Ramos (cell line): ENCODE data around the gene COTL1.

ENCODE experiments used
- in situ Hi-C: fragments of 300-500 bp; cut with MboI; formaldehyde crosslinking; loops from one replicate; pipeline ENCODE4 v1.14.3; 2022; ENCODE audit warnings: low sequenced_read_pairs; ENCODE audit not compliant: unreplicated experiment

COTL1 gene

DNA sequence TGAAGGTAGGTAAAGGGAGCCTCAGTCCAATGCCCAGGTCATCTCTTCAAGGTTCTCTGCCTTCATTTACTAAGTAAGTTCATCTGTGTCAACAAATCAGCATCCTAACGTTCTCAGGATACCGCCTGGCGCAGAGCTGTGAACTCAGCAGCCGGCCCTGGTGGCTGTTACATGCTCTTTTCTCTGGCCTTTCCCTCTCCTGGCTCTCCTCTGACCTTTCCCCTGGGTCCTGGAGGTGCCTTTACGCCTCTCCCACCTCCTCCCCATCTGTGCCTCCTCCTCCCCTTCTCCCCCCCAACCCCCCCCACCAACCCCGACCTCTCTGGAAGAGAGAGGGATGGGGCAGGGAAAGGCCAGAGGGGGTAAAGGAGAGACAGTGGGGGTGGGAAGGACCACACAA is 19.5 kb downstream of the COTL1 start:
- in situ Hi-C loops = no loop called here

DNA sequence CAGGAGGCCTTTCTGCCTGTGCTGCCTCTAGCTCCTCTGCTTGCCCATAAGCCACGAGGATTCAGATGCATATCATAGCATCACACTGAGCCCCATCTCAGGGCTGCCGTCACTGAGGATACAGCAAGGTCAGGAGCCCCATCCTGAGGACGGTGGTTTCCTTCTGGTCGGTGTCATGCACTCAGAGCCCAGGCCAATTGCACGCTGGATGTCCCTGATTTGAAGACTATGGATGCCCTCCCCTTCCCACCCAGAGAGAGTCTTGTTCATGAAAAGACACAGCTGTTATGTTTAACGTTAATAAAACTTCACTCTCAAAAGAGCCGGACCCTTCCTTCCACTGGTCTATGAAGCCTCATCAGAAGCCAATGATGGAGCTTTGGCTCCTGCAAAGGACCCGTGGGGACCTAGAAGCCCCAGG is 19.9 kb downstream of the COTL1 start:
- in situ Hi-C loops = no loop called here

DNA sequence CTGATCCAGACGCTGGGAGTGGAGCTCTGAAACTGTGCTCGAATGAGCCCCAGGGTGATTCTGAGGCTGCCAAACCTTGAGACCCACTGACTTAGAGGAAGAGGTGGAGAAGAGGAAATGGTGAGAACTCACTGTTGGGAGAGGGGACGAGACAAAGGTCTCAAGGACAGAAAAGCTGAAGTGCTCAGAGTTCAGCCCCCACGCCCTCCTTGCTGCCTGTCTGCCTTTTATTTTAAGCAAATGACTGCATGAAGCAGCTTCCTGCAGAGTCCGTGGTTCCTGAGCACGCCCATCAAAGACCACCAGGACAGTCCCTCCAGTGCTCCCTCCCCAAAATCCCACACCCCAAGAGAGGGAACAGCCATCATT is 20.4 kb downstream of the COTL1 start:
- in situ Hi-C loops = no loop called here

DNA sequence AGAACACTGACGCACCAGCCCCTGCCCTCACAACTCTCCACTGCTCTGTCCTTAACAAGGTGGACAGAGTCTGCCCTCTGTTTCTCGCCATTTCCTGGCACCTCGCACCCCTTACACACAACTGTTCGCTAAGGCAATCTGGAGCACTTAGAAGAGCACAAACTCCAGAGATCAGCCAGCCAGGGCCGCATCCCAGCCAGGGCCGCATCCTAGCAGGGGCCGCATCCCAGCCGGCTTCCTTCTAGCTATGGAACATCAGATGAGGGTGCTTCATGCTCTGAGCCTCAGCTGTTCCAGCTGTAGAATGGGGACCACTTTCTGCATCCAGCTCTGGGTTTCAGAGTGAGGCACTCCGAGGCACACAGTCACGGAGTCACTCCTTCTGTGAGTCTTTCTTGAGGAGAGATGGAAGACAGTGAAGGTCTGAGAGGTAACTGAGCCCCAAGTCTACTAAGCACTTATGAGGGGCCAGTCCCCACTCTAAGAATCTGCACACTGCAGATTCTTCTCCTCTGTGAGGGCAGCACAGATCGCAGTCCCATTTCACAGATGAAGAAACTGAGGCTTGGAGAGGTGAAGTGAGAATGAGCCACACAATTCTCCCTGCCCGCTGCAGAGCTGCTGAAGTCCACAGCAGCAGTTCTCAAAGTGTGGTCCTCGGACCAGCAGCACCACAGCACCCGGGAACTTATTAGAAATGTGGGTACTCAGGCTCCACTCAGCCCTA is 20.9 kb downstream of the COTL1 start:
- in situ Hi-C loops = no loop called here

DNA sequence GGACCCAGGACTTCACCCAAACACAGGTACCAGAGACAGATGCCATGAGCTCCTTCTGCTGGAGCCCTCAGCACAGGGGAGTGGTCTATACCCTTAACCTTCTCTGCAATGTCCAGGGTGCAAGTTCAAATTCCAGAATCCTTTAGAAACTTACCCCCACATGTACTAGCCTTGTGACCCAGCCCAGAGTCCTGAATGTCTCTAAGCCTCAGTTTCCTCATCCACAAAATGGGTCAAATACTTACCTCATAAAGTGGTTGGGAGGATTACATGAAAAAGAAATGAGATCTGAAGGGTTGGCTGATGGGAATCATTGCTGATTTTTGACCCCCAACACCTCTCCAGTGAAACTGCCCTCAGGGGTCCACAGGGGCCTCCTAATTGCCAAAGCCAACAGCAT is 21.7 kb downstream of the COTL1 start:
- in situ Hi-C loops = no loop called here

DNA sequence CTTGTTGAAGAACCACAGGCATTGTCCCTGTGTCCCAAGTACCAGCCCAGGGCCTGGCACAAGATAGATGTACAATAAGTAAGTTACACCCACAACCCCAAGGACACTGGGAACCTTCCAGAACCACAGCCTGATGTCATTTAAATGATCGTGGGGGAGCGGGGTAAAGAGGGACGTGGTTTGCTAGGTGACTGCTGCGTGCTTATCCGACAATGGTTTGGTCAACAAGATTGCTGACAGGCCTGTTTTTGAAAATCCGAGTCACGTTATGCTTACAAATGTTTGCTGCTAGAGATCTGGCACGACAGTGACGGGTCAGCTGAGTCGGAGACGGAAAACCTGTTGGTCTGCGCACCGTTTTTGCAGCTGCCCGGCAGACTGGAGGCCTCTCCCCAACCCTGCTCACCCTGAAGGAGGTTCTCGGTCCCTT is 22.8 kb downstream of the COTL1 start:
- in situ Hi-C loops = no loop called here

DNA sequence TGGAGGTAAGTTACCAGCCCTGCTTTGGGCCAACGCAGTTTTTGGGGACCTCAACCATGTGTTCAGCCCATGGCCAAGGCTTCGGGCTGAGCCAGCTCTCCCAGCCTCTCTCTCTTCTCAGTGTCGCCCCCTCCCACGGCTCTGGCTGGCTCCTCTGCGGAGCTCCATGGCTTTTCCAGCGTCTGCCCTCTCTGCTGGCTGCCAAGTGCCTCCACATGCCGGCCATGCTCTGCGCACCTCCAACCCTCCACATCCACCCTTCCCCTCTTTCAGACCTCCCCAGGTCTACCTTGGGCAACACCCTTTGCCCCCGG is 23.2 kb downstream of the COTL1 start:
- in situ Hi-C loops = no loop called here

DNA sequence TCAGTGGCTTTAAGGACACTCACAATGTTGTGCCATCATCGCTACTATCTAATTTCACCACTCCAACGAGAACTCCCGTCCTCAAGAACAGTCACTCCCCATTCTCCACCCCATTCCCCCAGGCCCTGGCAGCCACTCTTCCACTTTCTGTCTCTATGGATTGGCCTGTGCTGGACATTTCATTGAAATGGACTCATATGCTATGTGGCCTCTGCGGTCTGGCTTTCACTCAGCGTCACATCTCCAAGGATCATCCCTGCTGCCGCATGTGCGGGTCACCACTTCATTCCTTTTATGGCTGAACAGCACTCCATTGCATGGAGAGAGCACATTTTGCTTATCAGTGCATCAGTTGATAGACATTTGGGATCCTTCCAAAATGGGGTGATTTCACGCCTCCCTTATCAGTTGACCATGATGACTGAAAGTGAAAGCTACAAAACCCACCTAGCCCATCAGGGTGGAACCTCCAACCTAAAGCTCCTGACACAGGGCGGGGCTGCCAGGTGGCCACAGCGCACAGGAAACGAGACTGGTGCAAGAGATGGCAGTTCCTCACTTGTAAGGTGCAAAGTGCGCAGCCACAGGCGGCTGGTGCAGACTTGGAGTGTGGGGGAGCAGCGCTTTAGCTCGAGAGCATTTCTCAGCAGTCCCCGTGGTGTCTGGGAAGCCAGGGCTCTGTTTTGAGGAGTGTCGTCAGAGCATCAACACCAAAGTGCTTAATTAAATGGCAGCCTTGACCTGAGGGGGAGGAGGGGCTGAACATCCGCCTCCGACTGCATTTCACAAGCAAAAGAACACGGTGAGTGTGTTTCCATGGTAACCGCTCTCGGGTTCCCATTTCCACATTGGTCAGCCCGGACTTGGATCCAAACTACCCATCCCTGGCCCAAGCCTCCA is 23.8 kb downstream of the COTL1 start:
- in situ Hi-C loops = no loop called here

DNA sequence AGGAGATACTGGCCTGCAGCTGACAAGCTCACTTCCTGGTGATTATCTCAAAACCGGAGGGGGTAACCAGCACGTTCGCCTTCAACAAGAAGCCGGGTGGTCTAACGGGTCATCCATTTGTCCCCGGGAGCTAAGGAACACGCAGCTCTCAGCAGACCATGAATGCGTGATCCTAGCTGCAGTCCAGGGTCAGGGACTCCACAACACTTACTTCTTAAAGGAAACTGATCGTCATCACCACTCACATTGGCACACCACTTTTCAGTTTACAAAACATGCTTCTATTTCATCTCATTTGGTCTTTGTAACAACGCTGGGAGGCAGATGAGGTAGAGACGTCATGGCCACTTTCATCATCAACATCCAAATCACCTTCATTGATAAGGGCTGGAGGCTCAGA is 25.2 kb downstream of the COTL1 start:
- in situ Hi-C loops = no loop called here

DNA sequence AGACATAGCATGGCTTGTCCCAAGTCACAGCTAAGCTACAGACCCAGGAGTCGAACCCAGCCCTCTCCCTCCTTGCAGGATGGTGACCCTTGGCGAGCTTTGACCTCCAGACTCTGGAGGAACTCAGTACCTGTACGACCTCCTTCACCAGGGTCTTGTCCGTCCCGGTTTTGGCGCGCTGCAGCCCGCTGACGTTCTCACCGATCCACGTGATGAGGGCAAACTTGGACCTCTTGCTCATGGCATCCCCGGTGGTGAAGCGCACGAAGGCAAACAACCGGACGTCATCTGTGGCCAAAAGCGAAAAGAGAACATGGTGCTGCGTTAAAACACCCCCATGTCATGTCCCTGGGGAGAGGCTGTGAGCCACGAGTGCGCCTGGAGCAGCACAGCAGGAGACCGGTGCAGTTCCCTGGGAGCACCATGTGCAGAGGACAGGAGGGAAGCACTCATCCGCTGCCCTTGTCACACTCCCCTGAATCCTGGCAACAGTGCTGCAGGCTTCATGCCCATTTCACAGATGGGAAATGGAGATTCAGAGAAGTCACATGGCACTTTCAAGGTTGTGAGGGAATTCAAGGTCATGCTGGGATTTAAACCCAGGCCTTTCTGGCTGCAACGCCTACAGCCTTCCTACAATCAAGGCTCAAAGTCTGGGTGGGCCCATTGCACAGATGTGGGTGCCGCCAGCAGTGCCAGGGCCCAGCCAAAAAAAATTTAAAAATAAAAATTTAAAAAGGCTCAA is 27.7 kb downstream of the COTL1 start:
- in situ Hi-C loops = no loop called here

DNA sequence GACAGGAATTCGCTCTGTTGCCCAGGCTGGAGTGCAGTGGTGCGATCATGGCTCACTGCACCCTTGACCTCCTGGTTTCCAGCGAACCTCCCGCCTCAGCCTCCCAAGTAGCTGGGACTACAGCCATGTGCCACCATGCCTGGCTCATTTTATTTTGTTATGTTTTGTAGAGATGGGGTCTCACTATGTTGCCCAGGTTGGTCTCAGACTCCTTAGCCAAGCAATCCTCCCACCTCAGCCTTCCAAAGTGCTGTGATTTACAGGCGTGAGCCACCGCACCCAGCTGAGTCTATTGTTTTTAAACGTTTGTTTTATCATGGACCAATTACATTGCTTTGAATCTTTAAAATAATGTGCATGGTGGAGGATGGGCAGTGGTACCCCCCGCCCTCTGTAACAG is 28.9 kb downstream of the COTL1 start:
- in situ Hi-C loops = no loop called here

DNA sequence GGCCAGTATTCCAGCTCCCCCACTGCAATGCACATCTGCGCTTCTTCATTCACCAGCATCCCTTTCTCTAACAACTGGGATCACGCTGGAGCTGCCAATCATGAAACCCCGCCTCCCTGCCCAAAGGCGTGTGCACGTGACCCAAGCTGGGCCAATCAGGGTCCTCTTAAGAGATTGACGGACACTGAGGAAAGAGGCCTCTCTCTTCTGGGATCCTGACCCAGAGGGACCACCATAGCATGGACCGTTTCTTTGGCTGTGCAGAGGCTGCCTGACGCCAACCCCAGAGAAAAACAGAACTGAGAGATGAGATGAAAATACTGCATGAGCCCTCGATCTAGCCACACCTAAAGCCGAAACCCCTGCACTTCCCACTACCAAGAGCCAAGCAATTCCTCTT is 32.0 kb downstream of the COTL1 start:
- in situ Hi-C loops = no loop called here

DNA sequence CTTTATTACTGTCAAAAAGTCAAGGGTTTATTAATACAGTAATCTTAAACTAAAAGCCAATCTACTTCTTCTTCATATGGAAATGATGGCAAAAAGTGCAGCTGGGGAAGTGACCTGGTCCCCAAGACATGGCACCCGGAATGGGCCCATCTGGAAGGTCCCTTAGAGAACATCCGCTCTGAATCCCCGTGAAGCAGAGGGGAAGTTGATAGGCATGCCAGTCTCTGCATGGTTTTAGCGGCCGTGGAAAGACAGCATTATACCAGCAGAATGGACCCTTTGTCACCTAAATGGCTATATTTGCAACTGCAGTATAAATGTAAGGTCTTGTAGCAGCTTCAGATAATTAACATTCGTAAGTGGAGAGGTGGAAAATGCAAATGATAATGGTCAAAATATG is 32.4 kb downstream of the COTL1 start:
- in situ Hi-C loops = no loop called here

DNA sequence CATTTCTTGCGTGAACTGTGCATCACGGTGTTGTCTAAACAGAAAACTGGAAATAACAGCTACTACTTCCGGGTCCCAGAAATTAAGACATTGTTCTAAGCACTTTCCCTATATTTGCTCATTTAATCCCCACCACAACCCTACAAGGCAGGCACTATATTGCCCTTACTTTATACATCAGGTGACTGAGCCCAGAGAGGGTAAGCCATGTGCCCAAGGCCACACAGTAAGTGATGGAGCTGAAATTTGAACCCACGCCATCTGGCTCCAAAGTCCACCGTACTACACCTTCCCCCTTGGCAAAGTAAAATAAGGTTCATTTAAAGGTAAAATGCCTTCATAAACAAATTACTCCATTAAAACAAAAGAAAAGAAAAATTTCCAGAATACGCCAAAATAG is 33.2 kb downstream of the COTL1 start:
- in situ Hi-C loops = no loop called here

DNA sequence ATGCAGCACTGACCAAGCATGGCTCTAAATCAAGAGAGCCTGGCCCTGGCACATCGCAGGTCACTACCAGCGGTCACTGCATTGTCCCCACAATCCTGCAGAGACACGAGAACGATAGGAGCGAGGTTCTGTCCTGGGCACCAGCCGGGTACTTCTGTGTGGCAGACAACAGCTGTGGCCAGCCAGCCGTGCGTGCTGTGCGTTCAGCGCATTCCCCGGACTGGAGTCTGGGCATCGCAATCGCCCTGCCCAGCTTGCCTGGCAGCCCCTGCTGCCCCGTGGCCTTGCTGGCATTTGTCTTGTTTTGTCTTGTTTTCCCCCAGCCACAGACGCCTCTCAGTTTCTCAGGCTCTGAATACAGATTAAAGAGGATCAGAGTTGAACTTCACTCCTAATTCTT is 33.9 kb downstream of the COTL1 start:
- in situ Hi-C loops = no loop called here

DNA sequence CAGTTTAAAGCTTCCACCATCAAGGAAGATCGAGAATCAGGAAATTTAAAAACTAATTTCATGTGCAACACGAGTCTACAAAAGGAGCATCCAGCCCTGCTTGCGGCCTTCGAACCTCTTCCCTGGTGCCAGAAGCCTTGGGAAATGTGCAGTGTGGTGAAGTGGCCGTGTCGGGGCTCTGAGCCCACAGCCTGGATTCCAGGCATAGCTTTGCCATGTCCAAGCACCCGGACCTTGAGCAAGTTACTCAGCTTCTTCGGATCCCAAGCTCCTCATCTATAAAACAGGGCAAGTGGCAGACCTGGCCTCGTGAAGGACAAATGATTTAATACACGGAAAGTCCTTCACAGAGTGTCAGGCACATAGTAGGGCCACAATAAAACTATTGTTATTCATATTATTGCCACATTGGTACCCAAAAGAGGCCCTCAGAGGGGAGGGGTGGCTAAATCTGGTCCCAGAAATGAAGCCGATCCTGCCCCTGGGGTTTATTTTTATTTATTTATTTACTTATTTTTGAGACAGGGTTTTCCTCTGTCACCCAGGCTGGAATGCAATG is 34.8 kb downstream of the COTL1 start:
- in situ Hi-C loops = no loop called here

DNA sequence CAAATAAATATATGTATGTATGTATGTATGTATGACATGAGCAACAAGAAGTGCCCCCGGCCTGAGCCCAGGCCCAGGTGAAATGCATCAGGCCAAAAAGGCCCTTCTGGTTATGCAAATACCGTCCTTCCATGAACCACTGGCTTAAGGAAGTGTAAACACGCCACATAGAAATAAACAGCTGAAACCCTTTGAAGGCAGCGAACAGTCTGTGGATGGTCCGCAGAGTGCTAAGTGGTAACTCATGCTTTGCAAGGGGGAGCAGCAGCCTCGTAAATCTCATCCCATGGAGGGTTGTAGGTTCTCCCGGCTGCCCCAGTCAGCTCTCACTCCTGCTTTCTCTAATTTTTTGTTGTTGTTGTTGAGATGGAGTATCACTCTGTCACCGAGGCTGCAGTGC is 36.7 kb downstream of the COTL1 start:
- in situ Hi-C loops = no loop called here

DNA sequence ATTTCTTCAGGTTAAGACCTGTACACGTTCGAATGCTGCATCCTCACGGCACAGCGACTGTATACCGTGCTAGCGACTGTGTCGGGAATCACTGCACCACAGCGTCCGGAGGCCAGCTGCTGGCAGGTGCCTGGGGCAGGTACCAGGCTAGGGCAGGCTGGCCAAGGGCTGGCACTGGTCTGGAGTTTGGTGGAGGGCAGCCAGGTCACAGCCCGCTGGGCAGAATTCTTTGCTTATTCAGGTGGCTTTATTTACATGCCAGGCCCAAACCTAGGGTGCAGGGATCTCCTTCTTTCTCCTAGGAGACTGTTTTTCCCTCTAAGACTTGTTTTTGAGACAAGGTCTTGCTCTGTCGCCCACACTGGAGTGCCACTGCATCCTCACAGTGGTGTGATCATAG is 37.9 kb downstream of the COTL1 start:
- in situ Hi-C loops = no loop called here

DNA sequence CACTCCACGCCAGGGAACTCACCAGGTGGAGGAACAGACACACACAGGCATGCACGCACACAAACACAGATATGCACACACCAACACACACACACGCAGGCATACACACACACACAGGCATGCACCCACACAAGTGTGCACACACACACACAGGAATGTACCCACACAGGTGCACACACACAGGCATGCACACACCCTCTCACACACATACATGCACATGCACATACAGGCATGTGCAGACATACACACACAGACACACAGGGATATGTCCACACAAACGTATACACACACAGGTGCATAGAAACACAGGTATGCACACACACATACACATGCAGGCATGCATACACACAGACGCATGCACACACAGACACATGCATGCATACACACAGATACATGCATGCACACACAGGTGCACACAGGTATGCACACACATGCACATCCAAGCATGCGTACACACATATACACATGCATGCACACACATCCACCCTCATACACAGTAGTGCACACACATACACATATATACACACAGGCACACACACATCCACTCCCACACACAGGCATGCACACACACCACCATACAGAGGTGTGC is 39.2 kb downstream of the COTL1 start:
- in situ Hi-C loops = no loop called here

DNA sequence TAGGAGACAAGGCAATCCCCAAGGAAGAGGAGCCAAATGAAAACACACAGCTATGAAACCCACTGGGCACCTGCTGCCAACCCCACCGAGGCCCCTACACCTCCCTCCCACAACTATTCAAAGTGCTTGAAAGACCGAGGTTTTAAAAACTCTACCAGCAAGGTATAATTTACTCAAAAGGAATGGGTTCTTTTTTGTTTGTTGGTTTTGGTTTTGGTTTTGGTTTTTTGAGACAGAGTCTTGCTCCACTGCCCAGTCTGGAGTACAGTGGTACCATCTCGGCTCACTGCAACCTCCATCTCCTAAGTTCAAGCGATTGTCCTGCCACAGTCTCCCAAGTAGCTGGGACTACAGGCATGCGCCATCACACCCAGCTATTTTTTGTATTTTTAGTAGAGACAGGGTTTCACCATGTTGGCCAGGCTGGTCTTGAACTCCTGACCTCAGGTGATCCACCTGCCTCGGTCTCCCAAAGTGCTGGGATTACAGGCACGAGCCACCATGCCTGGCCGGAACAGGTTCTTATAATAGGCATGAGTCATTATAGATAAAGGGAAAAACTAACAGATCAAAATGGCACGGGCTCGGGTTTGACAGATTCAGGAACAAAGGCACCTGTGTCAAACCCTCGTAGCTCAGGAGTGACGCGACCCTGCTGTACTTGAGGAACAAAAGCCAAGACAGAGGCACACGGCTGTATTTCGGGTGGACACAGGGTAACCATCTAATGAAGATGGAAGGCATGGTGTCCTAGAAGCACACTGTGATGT is 40.7 kb downstream of the COTL1 start:
- in situ Hi-C loops = no loop called here
